ENCODE results near the gene FAAP20. TPM values are rescaled to one million over a fixed set of nuclear protein-coding genes. Genes with fewer than 3 reads are reported as not detected.
A peak's percentile ranks its signal among the peaks of the same experiment; 100 is the strongest.

FAAP20 gene
- total RNA-seq, 1 donor from 2014 or later: 114 TPM

- no peak overlapping the region for H3K27ac ChIP-seq (ENCODE audit: low read depth, low read length)
- no peaks in the 10 kb centered on the region for H3K36me3 Mint-ChIP-seq (ENCODE audit: low read depth, unreplicated experiment)
- H4K20me1 ChIP-seq (ENCODE audit: insufficient read depth, low read length): no peaks in the 10 kb centered on the region
- peaks cover 25% of the 10 kb centered on the region for H3K4me1 ChIP-seq (ENCODE audit: insufficient read depth, low read length)
- FAIRE-seq (no peak), DNase-seq (ENCODE audit: low read depth) (no peak)
- H3K4me2 ChIP-seq (ENCODE audit: low read length): no peak overlapping the region
- H3K27ac Mint-ChIP-seq (ENCODE audit: unreplicated experiment): no peak overlapping the region
- H3K4me3 Mint-ChIP-seq (ENCODE audit: unreplicated experiment): no peak overlapping the region
- H3K27me3 Mint-ChIP-seq (ENCODE audit: low read depth, unreplicated experiment): peaks cover 3% of the 10 kb centered on the region
- H3K4me1 Mint-ChIP-seq (ENCODE audit: low read depth, unreplicated experiment): peaks cover 4% of the 10 kb centered on the region
- H3K9ac ChIP-seq (ENCODE audit: low read length): no peak overlapping the region
- no peak overlapping the region for H2AFZ ChIP-seq (ENCODE audit: low read depth, low read length)
- TF ChIP-seq EZH2 (IDR thresholded peaks at IDR 0.05; ENCODE audit: insufficient read depth, low read length): no peak
- no peak for TF ChIP-seq CTCF (IDR thresholded peaks at IDR 0.05; ENCODE audit: insufficient read depth, low read depth, low read length)
- no peaks in the 10 kb centered on the region for H3K9me3 Mint-ChIP-seq (ENCODE audit: unreplicated experiment)
- H3K9me3 ChIP-seq (ENCODE audit: insufficient read depth, low read depth, low read length): no peaks in the 10 kb centered on the region
- peaks cover 3% of the 10 kb centered on the region for H3K79me2 ChIP-seq (ENCODE audit: insufficient read depth, low read length)
- H3K4me3 ChIP-seq (ENCODE audit: insufficient read depth, low read depth, low read length): no peak overlapping the region
- H3K27me3 ChIP-seq (ENCODE audit: insufficient read depth, low read length): no peaks in the 10 kb centered on the region
- H3K36me3 ChIP-seq (ENCODE audit: insufficient read depth, low read length): no peaks in the 10 kb centered on the region
These were observed 7.5 kb upstream of the FAAP20 start for GRCh38 chr1:2202008-2202575.

GRCh38 chr1:2201062-2201461 is 6.5 kb upstream of the FAAP20 start:
- Mint-ChIP-seq H3K36me3 (ENCODE audit: low read depth, unreplicated experiment) (no peaks in the 10 kb centered on the region), H3K27me3 (ENCODE audit: low read depth, unreplicated experiment) (no peaks in the 10 kb centered on the region), H3K27ac (ENCODE audit: unreplicated experiment) (no peak overlapping the region), H3K4me1 (ENCODE audit: low read depth, unreplicated experiment) (peaks cover 4% of the 10 kb centered on the region), H3K9me3 (ENCODE audit: unreplicated experiment) (no peaks in the 10 kb centered on the region), H3K4me3 (ENCODE audit: unreplicated experiment) (no peak overlapping the region)
- Histone ChIP-seq H3K36me3 (ENCODE audit: insufficient read depth, low read length) (no peaks in the 10 kb centered on the region), H3K9me3 (ENCODE audit: insufficient read depth, low read depth, low read length) (no peaks in the 10 kb centered on the region), H3K27me3 (ENCODE audit: insufficient read depth, low read length) (no peaks in the 10 kb centered on the region), H3K9ac (ENCODE audit: low read length) (no peak overlapping the region), H4K20me1 (ENCODE audit: insufficient read depth, low read length) (no peaks in the 10 kb centered on the region), H3K4me2 (ENCODE audit: low read length) (no peak overlapping the region), H3K4me1 (ENCODE audit: insufficient read depth, low read length) (peaks cover 23% of the 10 kb centered on the region), H2AFZ (ENCODE audit: low read depth, low read length) (no peak overlapping the region), H3K27ac (ENCODE audit: low read depth, low read length) (no peak overlapping the region), H3K79me2 (ENCODE audit: insufficient read depth, low read length) (peaks cover 3% of the 10 kb centered on the region), H3K4me3 (ENCODE audit: insufficient read depth, low read depth, low read length) (no peak overlapping the region)
- no peak for FAIRE-seq
- no peak for DNase-seq (ENCODE audit: low read depth)
- TF ChIP-seq EZH2 (IDR thresholded peaks at IDR 0.05; ENCODE audit: insufficient read depth, low read length) (no peak), CTCF (IDR thresholded peaks at IDR 0.05; ENCODE audit: insufficient read depth, low read depth, low read length) (no peak)

GRCh38 chr1:2200308-2200943 is 5.9 kb upstream of the FAAP20 start:
- Mint-ChIP-seq H3K9me3 (ENCODE audit: unreplicated experiment) (no peaks in the 10 kb centered on the region), H3K4me3 (ENCODE audit: unreplicated experiment) (no peak overlapping the region), H3K4me1 (ENCODE audit: low read depth, unreplicated experiment) (peaks cover 4% of the 10 kb centered on the region), H3K27ac (ENCODE audit: unreplicated experiment) (no peak overlapping the region), H3K36me3 (ENCODE audit: low read depth, unreplicated experiment) (no peaks in the 10 kb centered on the region), H3K27me3 (ENCODE audit: low read depth, unreplicated experiment) (no peaks in the 10 kb centered on the region)
- Histone ChIP-seq H4K20me1 (ENCODE audit: insufficient read depth, low read length) (no peaks in the 10 kb centered on the region), H3K27ac (ENCODE audit: low read depth, low read length) (no peak overlapping the region), H3K79me2 (ENCODE audit: insufficient read depth, low read length) (peaks cover 3% of the 10 kb centered on the region), H3K4me3 (ENCODE audit: insufficient read depth, low read depth, low read length) (no peak overlapping the region), H3K9ac (ENCODE audit: low read length) (no peak overlapping the region), H3K27me3 (ENCODE audit: insufficient read depth, low read length) (no peaks in the 10 kb centered on the region), H3K9me3 (ENCODE audit: insufficient read depth, low read depth, low read length) (no peaks in the 10 kb centered on the region), H3K4me1 (ENCODE audit: insufficient read depth, low read length) (peaks cover 17% of the 10 kb centered on the region), H3K4me2 (ENCODE audit: low read length) (peak overlapping the region; percentile 8), H2AFZ (ENCODE audit: low read depth, low read length) (no peak overlapping the region), H3K36me3 (ENCODE audit: insufficient read depth, low read length) (no peaks in the 10 kb centered on the region)
- TF ChIP-seq EZH2 (IDR thresholded peaks at IDR 0.05; ENCODE audit: insufficient read depth, low read length): no peak
- no peak for TF ChIP-seq CTCF (IDR thresholded peaks at IDR 0.05; ENCODE audit: insufficient read depth, low read depth, low read length)
- no peak for DNase-seq (ENCODE audit: low read depth)
- no peak for FAIRE-seq
